Measurements from ENCODE around the gene HNRNPUL1.

GRCh38 chr19:41220811-41221210 lies 43.4 kb upstream of the HNRNPUL1 start:
- no peak for TF ChIP-seq CTCF (conservative IDR thresholded peaks at IDR 0.05)
- TF ChIP-seq ZFX (IDR thresholded peaks at IDR 0.05) = no peak

Measured in C4-2B (cell line).